AG20443 (cell line): ENCODE results near the gene SPATA20.

Source experiments
- DNase-seq: peaks from one replicate; pipeline ENCODE4 v3.0.0; 2012; ENCODE audit warnings: low spot score, mixed read lengths

The SPATA20 gene

DNA sequence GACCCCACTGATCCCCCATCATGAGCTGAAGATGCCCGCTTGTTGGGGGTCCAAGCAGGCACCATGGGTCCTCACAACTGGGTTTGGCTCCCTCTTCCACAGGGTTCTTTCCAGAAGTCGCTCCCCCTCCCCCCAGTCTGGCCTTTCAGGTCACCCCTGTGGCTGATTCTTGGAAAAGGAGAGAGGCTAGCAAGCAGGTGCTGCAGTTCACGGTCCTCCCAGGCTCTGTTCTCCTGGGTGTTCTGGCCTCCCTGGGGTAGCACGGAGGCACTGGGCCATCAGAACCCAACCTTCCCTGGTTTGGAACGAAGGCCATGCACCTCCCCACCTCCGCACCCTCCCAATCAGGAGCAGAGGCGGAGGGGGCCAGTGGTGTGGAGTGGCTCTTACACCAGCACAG is 32.4 kb downstream of the SPATA20 start:
- no peak for DNase-seq

GRCh38 chr17:50580646-50581045 is 33.7 kb downstream of the SPATA20 start:
- no peak for DNase-seq

- no peak for DNase-seq
Measured at GRCh38 chr17:50581316-50581715, 34.3 kb downstream of the SPATA20 start.

- DNase-seq: no peak
Measured at GRCh38 chr17:50582741-50583140, 35.8 kb downstream of the SPATA20 start.

- no peak for DNase-seq
Measured at GRCh38 chr17:50583641-50584040, 36.7 kb downstream of the SPATA20 start.

DNA sequence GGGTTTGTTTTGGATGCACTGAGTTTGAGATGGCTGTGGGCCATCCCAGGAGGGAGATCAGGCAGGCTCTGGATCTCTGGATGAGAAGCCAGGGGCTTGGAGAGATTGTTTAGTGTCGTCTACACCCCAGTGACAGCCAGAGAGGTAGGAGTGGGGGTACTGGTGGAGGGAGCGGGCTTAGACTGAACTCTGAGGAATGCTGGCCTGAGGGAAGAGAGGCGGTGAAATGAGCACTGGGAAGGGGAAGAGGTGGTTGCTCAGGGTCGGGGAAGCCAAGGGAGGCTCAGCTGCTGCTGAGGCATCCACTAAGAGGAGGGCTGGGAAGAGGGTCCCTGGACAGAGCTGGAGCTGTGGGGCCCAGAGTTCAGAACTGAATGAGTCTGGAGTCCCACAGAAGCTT is 37.1 kb downstream of the SPATA20 start:
- no peak for DNase-seq

GRCh38 chr17:50584749-50585148 is 37.8 kb downstream of the SPATA20 start:
- no peak for DNase-seq

- DNase-seq: no peak
Measured at GRCh38 chr17:50585346-50585745, 38.4 kb downstream of the SPATA20 start.

- DNase-seq: no peak
Measured at GRCh38 chr17:50585891-50586290, 38.9 kb downstream of the SPATA20 start.

DNA sequence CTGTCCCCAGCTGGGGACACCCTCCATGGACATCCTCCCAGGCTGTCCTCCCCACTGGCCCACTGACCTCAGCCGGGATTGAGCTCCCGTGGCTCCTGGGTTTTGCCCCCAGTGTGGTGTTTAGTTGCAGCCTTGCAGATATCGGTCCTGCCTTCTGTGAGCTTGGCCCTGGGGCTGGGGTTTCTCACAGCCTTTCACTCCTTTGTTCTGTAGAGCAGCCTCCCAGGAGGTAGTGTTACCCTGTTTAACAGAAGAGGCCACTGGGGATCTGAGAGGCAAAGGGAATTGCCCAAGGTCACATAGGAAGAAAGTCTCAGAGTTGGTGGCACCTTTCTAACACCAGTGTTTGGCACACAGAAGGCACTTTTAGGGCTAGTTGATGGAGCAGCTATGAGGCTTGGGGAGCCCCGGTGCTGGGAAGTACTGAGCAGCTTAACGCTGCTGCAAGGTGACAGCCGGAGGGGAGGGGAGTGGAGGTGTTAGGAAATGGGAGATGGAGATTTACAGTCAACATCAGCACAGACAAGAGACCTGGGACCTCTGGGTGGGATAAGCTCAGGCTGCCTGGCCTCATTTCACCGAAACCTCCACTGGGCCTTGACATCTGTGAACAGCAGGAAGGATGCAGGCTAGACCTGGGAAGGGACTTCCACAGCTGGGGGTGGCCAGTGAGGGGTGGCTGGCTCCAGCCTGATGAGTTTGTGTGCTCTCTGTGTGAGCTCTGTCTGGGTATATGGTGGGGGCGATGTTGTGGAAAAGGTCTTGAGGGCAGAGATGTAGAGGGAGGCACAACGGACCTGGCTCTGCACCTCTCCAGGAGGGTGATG is 39.7 kb downstream of the SPATA20 start:
- no peak for DNase-seq

DNA sequence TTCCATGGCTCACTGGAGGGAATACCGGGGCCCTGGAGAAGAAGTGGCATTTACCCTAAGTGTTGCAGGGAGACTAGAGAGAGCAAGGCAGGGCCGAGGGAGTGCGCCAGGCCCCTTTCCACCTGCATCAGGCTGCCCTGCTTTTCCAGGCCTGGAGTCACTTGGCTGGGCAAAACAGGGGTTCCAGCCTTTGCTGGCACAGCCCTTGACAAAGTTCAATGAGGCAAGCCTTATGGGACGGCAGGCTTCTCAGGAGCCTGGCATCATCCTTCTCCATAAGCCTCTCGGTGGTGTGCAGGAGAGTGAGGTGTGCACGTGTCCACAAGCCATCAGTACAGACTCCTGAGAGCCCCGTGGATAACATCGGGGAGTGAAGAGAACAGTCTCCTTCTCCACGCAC is 40.6 kb downstream of the SPATA20 start:
- DNase-seq: no peak

DNA sequence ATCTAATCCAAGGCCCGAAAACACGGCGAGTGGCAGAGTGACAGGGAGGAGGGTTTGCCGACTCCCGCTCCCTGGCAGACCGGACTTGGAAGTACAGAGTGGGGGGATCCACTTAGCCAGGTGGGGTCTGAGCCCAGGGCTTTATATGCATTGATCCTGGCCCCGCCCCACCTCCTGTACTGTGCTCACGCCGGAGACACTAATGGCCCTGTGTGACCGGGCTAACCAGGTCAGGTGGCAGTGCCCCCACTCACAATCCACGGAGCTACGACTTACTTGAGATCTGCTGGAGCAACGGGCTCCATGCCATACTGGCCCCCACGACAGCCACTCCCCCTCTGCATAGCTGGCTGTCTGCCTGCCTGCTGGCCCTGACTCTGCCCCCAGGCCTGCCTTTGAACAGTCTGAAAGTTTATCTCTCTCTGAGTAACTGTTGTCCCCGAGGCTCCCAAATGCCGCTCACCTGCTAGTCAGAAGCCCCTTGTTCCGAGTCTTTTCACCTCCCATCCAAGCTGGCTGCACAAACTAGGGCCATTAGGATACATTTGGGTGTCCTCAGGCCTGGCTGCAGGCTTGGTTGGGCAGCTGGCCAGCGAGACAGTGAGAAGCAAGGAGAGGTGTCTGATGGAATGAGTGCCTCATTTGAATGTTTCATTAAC is 41.5 kb downstream of the SPATA20 start:
- no peak for DNase-seq

- DNase-seq: no peak
Measured at GRCh38 chr17:50589095-50589705, 42.2 kb downstream of the SPATA20 start.

DNA sequence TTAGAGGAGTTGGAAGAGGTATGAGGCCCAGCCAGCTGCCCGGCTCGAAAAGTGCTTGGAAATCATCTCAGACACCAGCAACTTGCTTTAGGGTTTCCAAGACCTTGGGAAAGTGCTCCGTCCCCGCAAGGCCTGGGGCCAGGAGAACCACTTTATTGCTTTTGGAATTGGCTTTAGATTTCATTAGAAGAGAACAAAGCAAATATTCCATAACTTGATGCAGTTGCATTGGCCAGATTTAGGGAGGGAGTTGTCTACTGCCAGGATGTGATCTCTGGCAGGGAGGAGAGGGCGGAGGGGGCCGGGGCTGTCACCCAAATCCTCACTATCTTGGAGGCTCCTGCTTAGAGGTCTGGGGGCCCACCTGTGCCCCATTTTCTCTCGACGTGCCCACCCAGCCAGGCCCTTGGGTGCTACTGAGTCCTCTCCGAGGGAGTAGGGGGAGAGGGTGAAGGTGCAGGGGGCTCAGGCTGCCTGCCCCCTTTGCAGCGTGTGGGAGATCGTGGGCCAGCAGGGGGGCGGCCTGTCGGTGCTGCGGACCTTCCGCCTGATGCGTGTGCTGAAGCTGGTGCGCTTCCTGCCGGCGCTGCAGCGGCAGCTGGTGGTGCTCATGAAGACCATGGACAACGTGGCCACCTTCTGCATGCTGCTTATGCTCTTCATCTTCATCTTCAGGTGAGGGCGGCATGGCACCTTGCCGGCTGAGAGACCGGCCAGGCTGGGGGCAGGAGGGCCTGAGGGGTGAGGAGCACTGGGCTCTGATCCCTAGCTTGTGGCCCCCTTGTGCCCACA is 44.2 kb downstream of the SPATA20 start:
- no peak for DNase-seq

GRCh38 chr17:50593321-50593720 is 46.3 kb downstream of the SPATA20 start:
- DNase-seq: no peak

GRCh38 chr17:50594128-50594823 is 47.3 kb downstream of the SPATA20 start:
- DNase-seq: no peak

DNA sequence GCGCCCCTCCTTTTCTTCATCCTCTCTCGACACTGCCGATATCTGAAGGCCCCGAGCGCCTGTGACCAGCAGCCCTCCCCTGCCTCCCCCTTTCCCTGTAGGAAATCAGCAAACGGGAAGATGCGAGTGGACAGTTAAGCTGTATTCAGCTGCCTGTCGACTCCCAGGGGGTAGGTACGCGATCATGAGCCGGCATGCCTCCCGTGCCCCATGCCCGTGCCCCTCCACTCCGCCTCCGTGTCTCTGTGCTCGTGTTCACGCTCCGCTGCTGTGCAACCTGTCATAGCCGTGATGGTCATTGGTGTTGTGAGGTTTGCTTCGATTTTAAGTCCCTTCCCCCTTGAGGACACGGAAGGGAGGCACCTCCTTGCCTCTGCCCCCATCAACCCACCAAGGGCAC is 47.9 kb downstream of the SPATA20 start:
- DNase-seq: no peak

- no peak for DNase-seq
Measured at GRCh38 chr17:50596191-50597037, 49.4 kb downstream of the SPATA20 start.

- no peak for DNase-seq
Measured at GRCh38 chr17:50598487-50598886, 51.5 kb downstream of the SPATA20 start.

DNA sequence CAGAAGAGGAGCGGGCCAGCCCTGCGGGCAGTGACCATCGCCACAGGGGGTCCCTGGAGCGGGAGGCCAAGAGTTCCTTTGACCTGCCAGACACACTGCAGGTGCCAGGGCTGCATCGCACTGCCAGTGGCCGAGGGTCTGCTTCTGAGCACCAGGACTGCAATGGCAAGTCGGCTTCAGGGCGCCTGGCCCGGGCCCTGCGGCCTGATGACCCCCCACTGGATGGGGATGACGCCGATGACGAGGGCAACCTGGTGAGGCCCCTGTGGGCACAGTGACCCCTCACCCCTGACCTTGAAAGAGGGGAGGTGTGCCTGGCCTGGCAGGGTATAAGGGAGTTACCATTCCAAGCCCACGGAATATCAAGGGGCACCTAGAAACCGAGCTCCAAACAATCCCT is 52.6 kb downstream of the SPATA20 start:
- DNase-seq: no peak

- no peak for DNase-seq
Measured at GRCh38 chr17:50601823-50602375, 54.9 kb downstream of the SPATA20 start.
